WTC11 (cell line): ENCODE data around the gene GNA14. TPM values are rescaled to one million over a fixed set of nuclear protein-coding genes. Genes with fewer than 3 reads are reported as not detected.

Experiments
- ATAC-seq: fragments of 200-7000 bp; cut with Tn5 transposase; 2 replicates; pipeline ENCODE4 v1.10.0; 2021; ENCODE audit warnings: mild to moderate bottlenecking, moderate library complexity
- CTCF ChIA-PET: fragments of 300-600 bp; sonication (Branson Sonifier 250); formaldehyde crosslinking; loops from one replicate; lab custom pipeline; 2021; ENCODE audit warnings: antibody characterized with exemption; lab: Charles Lee
- POLR2A ChIA-PET: fragments of 350-600 bp; sonication (Branson Sonifier 250); formaldehyde crosslinking; loops from one replicate; lab custom pipeline; 2021; ENCODE audit warnings: antibody characterized with exemption; lab: Charles Lee
- DNase-seq: peaks from one replicate; pipeline ENCODE4 v3.0.0; 2021; ENCODE audit warnings: low spot score
- H3K27ac Mint-ChIP-seq: 2 replicates; pipeline ENCODE4 v1.8.0; 2021; ENCODE audit warnings: mixed read lengths
- H3K27me3 Mint-ChIP-seq: 2 replicates; pipeline ENCODE4 v1.8.0; 2021; ENCODE audit warnings: low read depth, mild to moderate bottlenecking, moderate library complexity, mixed read lengths
- H3K36me3 Mint-ChIP-seq: 2 replicates; pipeline ENCODE4 v1.8.0; 2021; ENCODE audit warnings: mixed read lengths
- H3K4me1 Mint-ChIP-seq: 2 replicates; pipeline ENCODE4 v1.8.0; 2022; ENCODE audit warnings: mixed read lengths
- H3K4me3 Mint-ChIP-seq: 2 replicates; pipeline ENCODE4 v1.8.0; 2021; ENCODE audit warnings: mild to moderate bottlenecking, moderate library complexity, mixed read lengths
- H3K9me3 Mint-ChIP-seq: 2 replicates; pipeline ENCODE4 v1.8.0; 2021; ENCODE audit warnings: mixed read lengths
- GABPB1 ChIP-seq: sonication (generic); formaldehyde crosslinking; IDR thresholded peaks from 2 replicates; pipeline ENCODE4 v1.8.1; 2023; ENCODE audit warnings: mild to moderate bottlenecking, missing genetic modification reagents
- GRHL2 ChIP-seq: fragments of 250-450 bp; sonication (Bioruptor Pico); IDR thresholded peaks from 2 replicates; pipeline ENCODE4 v1.8.0; 2022; ENCODE audit warnings: mild to moderate bottlenecking, moderate library complexity; ENCODE audit not compliant: insufficient replicate concordance, severe bottlenecking
- GTF2I ChIP-seq: fragments of 250-450 bp; sonication (Bioruptor Pico); conservative IDR thresholded peaks from 2 replicates; pipeline ENCODE4 v1.4.0; 2021; ENCODE audit warnings: mild to moderate bottlenecking
- NFATC4 ChIP-seq: fragments of 250-450 bp; sonication (Bioruptor Pico); IDR thresholded peaks from 2 replicates; pipeline ENCODE4 v1.9.0; 2021; ENCODE audit warnings: mild to moderate bottlenecking
- PRRX2 ChIP-seq: fragments of 250-450 bp; sonication (Bioruptor Pico); IDR thresholded peaks from 2 replicates; pipeline ENCODE4 v1.8.0; 2021; ENCODE audit warnings: mild to moderate bottlenecking
- RELA ChIP-seq: sonication (generic); formaldehyde crosslinking; IDR thresholded peaks from 2 replicates; pipeline ENCODE4 v1.8.1; 2022; ENCODE audit warnings: missing genetic modification reagents, mild to moderate bottlenecking, borderline replicate concordance
- ZNF121 ChIP-seq: sonication (generic); formaldehyde crosslinking; IDR thresholded peaks from 2 replicates; pipeline ENCODE4 v1.8.0; 2023; ENCODE audit warnings: missing genetic modification reagents
- ZNF317 ChIP-seq: sonication (generic); formaldehyde crosslinking; IDR thresholded peaks from 2 replicates; pipeline ENCODE4 v1.8.1; 2023; ENCODE audit warnings: low read depth, mild to moderate bottlenecking, moderate library complexity, missing genetic modification reagents, borderline replicate concordance
- ZNF396 ChIP-seq: fragments of 250-450 bp; sonication (Bioruptor Pico); IDR thresholded peaks from 2 replicates; pipeline ENCODE4 v1.8.0; 2021; ENCODE audit warnings: mild to moderate bottlenecking, moderate library complexity, borderline replicate concordance
- ZNF423 ChIP-seq: fragments of 250-450 bp; sonication (Bioruptor Pico); IDR thresholded peaks from 2 replicates; pipeline ENCODE4 v2.1.2; 2022; ENCODE audit warnings: mild to moderate bottlenecking, moderate library complexity
- ZNF671 ChIP-seq: fragments of 250-450 bp; sonication (Bioruptor Pico); IDR thresholded peaks from 2 replicates; pipeline ENCODE4 v1.8.0; 2021; ENCODE audit warnings: mild to moderate bottlenecking
- total RNA-seq: library from RNA; stranded (reverse); gene quantifications from 3 replicates; pipeline ENCODE4 v1.2.3, GENCODE V29; 2021
- TF ChIP-seq, protein P1 (sequence below): sonication (generic); formaldehyde crosslinking; IDR thresholded peaks from 2 replicates; pipeline ENCODE4 v1.8.1; 2022; ENCODE audit warnings: low read depth, mild to moderate bottlenecking, moderate library complexity, missing genetic modification reagents, borderline replicate concordance
- TF ChIP-seq, protein P2 (sequence below): sonication (generic); formaldehyde crosslinking; IDR thresholded peaks from 2 replicates; pipeline ENCODE4 v1.8.1; 2023; ENCODE audit warnings: mild to moderate bottlenecking, missing genetic modification reagents
- TF ChIP-seq, protein P3 (sequence below): fragments of 250-450 bp; sonication (Bioruptor Pico); IDR thresholded peaks from 2 replicates; pipeline ENCODE4 v2.1.2; 2022; ENCODE audit warnings: mild to moderate bottlenecking, moderate library complexity
- TF ChIP-seq, protein P4 (sequence below): fragments of 250-450 bp; sonication (Bioruptor Pico); IDR thresholded peaks from 2 replicates; pipeline ENCODE4 v1.8.0; 2021; ENCODE audit warnings: mild to moderate bottlenecking
- TF ChIP-seq, protein P5 (sequence below): sonication (generic); formaldehyde crosslinking; IDR thresholded peaks from 2 replicates; pipeline ENCODE4 v1.8.0; 2023; ENCODE audit warnings: missing genetic modification reagents, mild to moderate bottlenecking, borderline replicate concordance
- TF ChIP-seq, protein P6 (sequence below): sonication (generic); formaldehyde crosslinking; IDR thresholded peaks from 2 replicates; pipeline ENCODE4 v1.8.1; 2023; ENCODE audit warnings: mild to moderate bottlenecking, moderate library complexity, missing genetic modification reagents

Gene GNA14
- total RNA-seq, 1 experiment from 2014 or later = 26.7 TPM

DNA sequence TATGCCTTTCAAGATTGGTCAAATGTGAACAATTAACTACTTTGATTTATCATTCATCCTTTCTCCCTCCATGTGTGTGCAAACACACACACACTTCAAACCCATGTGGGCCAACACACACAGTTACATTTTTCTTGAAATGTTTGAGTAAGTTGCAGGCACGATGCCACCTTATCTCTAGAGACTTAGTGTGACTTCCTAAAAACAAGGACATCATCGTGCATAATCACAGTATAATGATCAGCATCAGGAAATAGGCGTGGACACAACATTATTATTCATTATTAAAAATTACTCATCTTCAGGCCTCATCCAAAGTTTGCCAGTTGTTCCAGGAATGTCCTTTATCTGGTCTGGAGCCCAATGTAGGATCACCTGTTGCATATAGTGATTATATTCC lies 209.5 kb downstream of the GNA14 start (continued):
- TF ChIP-seq RELA (CRISPR knock-in tag) (no peak), ZNF671 (CRISPR knock-in tag) (no peak), PRRX2 (no peak), ZNF121 (CRISPR knock-in tag) (no peak)

DNA sequence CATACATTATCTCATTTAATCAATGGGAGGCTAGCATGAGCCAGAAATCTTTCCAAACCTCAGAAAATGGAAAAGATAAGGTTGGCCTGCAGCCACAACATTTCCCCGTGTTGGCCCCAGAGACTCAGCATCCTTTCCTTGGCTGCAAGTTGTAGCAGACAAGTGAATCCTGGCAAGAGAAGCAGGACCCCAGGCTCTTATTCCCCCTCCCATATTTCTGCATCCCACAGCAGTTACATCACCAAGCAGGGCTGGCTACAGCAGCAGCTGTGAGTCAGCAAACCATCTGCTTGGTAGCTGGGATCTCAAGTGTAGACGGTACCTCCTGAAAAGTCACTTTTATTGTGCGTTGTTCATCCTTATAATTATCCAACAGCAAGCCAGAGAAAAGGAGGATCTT lies 212.4 kb downstream of the GNA14 start:
- ATAC-seq (no peak), DNase-seq (no peak)
- TF ChIP-seq, protein P1, sequence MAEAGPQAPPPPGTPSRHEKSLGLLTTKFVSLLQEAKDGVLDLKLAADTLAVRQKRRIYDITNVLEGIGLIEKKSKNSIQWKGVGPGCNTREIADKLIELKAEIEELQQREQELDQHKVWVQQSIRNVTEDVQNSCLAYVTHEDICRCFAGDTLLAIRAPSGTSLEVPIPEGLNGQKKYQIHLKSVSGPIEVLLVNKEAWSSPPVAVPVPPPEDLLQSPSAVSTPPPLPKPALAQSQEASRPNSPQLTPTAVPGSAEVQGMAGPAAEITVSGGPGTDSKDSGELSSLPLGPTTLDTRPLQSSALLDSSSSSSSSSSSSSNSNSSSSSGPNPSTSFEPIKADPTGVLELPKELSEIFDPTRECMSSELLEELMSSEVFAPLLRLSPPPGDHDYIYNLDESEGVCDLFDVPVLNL (CRISPR knock-in tag) = no peak
- TF ChIP-seq, protein P2, sequence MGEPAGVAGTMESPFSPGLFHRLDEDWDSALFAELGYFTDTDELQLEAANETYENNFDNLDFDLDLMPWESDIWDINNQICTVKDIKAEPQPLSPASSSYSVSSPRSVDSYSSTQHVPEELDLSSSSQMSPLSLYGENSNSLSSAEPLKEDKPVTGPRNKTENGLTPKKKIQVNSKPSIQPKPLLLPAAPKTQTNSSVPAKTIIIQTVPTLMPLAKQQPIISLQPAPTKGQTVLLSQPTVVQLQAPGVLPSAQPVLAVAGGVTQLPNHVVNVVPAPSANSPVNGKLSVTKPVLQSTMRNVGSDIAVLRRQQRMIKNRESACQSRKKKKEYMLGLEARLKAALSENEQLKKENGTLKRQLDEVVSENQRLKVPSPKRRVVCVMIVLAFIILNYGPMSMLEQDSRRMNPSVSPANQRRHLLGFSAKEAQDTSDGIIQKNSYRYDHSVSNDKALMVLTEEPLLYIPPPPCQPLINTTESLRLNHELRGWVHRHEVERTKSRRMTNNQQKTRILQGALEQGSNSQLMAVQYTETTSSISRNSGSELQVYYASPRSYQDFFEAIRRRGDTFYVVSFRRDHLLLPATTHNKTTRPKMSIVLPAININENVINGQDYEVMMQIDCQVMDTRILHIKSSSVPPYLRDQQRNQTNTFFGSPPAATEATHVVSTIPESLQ = no peak
- TF ChIP-seq GTF2I (CRISPR knock-in tag) = no peak
- TF ChIP-seq, protein P3, sequence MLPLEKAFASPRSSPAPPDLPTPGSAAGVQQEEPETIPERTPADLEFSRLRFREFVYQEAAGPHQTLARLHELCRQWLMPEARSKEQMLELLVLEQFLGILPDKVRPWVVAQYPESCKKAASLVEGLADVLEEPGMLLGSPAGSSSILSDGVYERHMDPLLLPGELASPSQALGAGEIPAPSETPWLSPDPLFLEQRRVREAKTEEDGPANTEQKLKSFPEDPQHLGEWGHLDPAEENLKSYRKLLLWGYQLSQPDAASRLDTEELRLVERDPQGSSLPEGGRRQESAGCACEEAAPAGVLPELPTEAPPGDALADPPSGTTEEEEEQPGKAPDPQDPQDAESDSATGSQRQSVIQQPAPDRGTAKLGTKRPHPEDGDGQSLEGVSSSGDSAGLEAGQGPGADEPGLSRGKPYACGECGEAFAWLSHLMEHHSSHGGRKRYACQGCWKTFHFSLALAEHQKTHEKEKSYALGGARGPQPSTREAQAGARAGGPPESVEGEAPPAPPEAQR = no peak
- no peak overlapping the region for H3K27ac Mint-ChIP-seq
- H3K27me3 Mint-ChIP-seq = no peaks in the 10 kb centered on the region; the same call in 1 of the 2 replicates
- ChIA-PET CTCF (interaction anchor here (2.8 kb wide), 1 partner anchor 22 kb away, joined by 62 read pairs; no protein-coding TSS in a partner anchor), POLR2A (no interaction called here)
- H3K4me3 Mint-ChIP-seq = no peak overlapping the region
- H3K36me3 Mint-ChIP-seq = peaks cover 11% of the 10 kb centered on the region
- H3K9me3 Mint-ChIP-seq = peaks cover 9% of the 10 kb centered on the region; the same call in 1 of the 2 replicates
- H3K4me1 Mint-ChIP-seq = peaks cover 32% of the 10 kb centered on the region

DNA sequence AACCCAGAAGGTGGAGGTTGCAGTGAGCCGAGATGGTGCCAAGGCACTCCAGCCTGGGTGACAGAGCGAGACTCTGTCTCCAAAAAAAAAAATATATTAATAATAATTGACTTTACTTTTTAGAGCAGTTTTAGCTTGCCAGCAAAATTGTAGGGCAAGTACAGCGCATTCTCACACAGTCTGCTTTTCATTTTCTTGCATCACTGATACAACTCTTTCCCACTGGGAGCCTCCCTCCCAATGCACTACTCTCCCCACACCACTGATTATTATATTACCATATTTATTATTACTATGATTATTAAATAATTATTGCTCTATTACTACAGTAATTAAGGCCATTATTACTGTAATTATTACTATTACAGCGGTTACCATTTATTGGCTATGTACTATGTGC lies 212.8 kb downstream of the GNA14 start:
- Mint-ChIP-seq H3K9me3 (peaks cover 9% of the 10 kb centered on the region; the same call in 1 of the 2 replicates), H3K36me3 (peaks cover 11% of the 10 kb centered on the region), H3K4me1 (peaks cover 29% of the 10 kb centered on the region), H3K27me3 (no peaks in the 10 kb centered on the region; the same call in 1 of the 2 replicates), H3K4me3 (no peak overlapping the region), H3K27ac (no peak overlapping the region)
- ChIA-PET CTCF (interaction anchor here (0.7 to 2.8 kb wide), 4 partner anchors 19 to 53 kb away, joined by 3 to 62 read pairs (median 20); no protein-coding TSS in a partner anchor), POLR2A (no interaction called here)
- ATAC-seq = no peak
- DNase-seq = no peak
- TF ChIP-seq NFATC4 (CRISPR knock-in tag) (no peak), GABPB1 (CRISPR knock-in tag) (no peak), ZNF423 (CRISPR knock-in tag) (no peak), GRHL2 (CRISPR knock-in tag) (no peak), ZNF396 (no peak), ZNF317 (no peak)
- TF ChIP-seq, protein P3 = no peak
- TF ChIP-seq, protein P2 = no peak
- TF ChIP-seq, protein P4, sequence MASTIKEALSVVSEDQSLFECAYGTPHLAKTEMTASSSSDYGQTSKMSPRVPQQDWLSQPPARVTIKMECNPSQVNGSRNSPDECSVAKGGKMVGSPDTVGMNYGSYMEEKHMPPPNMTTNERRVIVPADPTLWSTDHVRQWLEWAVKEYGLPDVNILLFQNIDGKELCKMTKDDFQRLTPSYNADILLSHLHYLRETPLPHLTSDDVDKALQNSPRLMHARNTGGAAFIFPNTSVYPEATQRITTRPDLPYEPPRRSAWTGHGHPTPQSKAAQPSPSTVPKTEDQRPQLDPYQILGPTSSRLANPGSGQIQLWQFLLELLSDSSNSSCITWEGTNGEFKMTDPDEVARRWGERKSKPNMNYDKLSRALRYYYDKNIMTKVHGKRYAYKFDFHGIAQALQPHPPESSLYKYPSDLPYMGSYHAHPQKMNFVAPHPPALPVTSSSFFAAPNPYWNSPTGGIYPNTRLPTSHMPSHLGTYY = no peak
- TF ChIP-seq, protein P5, sequence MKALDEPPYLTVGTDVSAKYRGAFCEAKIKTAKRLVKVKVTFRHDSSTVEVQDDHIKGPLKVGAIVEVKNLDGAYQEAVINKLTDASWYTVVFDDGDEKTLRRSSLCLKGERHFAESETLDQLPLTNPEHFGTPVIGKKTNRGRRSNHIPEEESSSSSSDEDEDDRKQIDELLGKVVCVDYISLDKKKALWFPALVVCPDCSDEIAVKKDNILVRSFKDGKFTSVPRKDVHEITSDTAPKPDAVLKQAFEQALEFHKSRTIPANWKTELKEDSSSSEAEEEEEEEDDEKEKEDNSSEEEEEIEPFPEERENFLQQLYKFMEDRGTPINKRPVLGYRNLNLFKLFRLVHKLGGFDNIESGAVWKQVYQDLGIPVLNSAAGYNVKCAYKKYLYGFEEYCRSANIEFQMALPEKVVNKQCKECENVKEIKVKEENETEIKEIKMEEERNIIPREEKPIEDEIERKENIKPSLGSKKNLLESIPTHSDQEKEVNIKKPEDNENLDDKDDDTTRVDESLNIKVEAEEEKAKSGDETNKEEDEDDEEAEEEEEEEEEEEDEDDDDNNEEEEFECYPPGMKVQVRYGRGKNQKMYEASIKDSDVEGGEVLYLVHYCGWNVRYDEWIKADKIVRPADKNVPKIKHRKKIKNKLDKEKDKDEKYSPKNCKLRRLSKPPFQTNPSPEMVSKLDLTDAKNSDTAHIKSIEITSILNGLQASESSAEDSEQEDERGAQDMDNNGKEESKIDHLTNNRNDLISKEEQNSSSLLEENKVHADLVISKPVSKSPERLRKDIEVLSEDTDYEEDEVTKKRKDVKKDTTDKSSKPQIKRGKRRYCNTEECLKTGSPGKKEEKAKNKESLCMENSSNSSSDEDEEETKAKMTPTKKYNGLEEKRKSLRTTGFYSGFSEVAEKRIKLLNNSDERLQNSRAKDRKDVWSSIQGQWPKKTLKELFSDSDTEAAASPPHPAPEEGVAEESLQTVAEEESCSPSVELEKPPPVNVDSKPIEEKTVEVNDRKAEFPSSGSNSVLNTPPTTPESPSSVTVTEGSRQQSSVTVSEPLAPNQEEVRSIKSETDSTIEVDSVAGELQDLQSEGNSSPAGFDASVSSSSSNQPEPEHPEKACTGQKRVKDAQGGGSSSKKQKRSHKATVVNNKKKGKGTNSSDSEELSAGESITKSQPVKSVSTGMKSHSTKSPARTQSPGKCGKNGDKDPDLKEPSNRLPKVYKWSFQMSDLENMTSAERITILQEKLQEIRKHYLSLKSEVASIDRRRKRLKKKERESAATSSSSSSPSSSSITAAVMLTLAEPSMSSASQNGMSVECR (CRISPR knock-in tag) = no peak
- TF ChIP-seq, protein P6, sequence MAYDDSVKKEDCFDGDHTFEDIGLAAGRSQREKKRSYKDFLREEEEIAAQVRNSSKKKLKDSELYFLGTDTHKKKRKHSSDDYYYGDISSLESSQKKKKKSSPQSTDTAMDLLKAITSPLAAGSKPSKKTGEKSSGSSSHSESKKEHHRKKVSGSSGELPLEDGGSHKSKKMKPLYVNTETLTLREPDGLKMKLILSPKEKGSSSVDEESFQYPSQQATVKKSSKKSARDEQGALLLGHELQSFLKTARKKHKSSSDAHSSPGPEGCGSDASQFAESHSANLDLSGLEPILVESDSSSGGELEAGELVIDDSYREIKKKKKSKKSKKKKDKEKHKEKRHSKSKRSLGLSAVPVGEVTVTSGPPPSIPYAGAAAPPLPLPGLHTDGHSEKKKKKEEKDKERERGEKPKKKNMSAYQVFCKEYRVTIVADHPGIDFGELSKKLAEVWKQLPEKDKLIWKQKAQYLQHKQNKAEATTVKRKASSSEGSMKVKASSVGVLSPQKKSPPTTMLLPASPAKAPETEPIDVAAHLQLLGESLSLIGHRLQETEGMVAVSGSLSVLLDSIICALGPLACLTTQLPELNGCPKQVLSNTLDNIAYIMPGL (CRISPR knock-in tag) = no peak
